GM18498 (cell line): Measurements from ENCODE around the gene PTPRN2.

Experiments used
- ATAC-seq: cut with Tn5 transposase; IDR thresholded peaks from one replicate; pipeline ENCODE4 v1.9.1; 2021; ENCODE audit warnings: mild to moderate bottlenecking, moderate library complexity; ENCODE audit not compliant: unreplicated experiment

PTPRN2 gene

GRCh38 chr7:158248816-158249215 is 338.8 kb downstream of the PTPRN2 start:
- ATAC-seq: no peak

- ATAC-seq: no peak
Measured at GRCh38 chr7:158247758-158248487, 339.7 kb downstream of the PTPRN2 start.

- no peak for ATAC-seq
Measured at GRCh38 chr7:158246960-158247673, 340.5 kb downstream of the PTPRN2 start.

- no peak for ATAC-seq
Measured at GRCh38 chr7:158246272-158246959, 341.2 kb downstream of the PTPRN2 start.

GRCh38 chr7:158245724-158246041 is 341.9 kb downstream of the PTPRN2 start:
- ATAC-seq: no peak

GRCh38 chr7:158244873-158245723 is 342.5 kb downstream of the PTPRN2 start:
- no peak for ATAC-seq

GRCh38 chr7:158244430-158244829 is 343.2 kb downstream of the PTPRN2 start:
- ATAC-seq: no peak

GRCh38 chr7:158241919-158242318 is 345.7 kb downstream of the PTPRN2 start:
- no peak for ATAC-seq

- ATAC-seq: no peak
Measured at GRCh38 chr7:158240801-158241200, 346.8 kb downstream of the PTPRN2 start.

GRCh38 chr7:158239290-158239981 is 348.2 kb downstream of the PTPRN2 start:
- no peak for ATAC-seq

GRCh38 chr7:158238616-158239289 is 348.9 kb downstream of the PTPRN2 start:
- no peak for ATAC-seq

GRCh38 chr7:158237672-158238335 is 349.8 kb downstream of the PTPRN2 start:
- no peak for ATAC-seq

GRCh38 chr7:158236400-158236799 is 351.2 kb downstream of the PTPRN2 start:
- ATAC-seq: no peak

- ATAC-seq: no peak
Measured at GRCh38 chr7:158235862-158236261, 351.8 kb downstream of the PTPRN2 start.

GRCh38 chr7:158229945-158230344 is 357.7 kb downstream of the PTPRN2 start:
- ATAC-seq: no peak

- ATAC-seq: no peak
Measured at GRCh38 chr7:158228986-158229385, 358.6 kb downstream of the PTPRN2 start.

GRCh38 chr7:158228131-158228530 is 359.5 kb downstream of the PTPRN2 start:
- no peak for ATAC-seq

GRCh38 chr7:158227258-158227984 is 360.2 kb downstream of the PTPRN2 start:
- ATAC-seq: no peak

- no peak for ATAC-seq
Measured at GRCh38 chr7:158216198-158216597, 371.4 kb downstream of the PTPRN2 start.
